NB4 (cell line): Measurements from ENCODE around the gene AMH.

Source experiments
- DNase-seq: peaks from one replicate; pipeline ENCODE4 v3.0.0; 2010; ENCODE audit warnings: low read depth
- H3K4me3 ChIP-seq: one replicate; pipeline ENCODE4 v1.5.1; 2011; ENCODE audit warnings: mild to moderate bottlenecking, low read depth, low read length, moderate library complexity
- MYC ChIP-seq: IDR thresholded peaks from 2 replicates; pipeline ENCODE4 v1.6.1; 2011; ENCODE audit warnings: low read depth, low read length
- POLR2A ChIP-seq: IDR thresholded peaks from 2 replicates; pipeline ENCODE4 v1.6.1; 2011; ENCODE audit warnings: mild to moderate bottlenecking; ENCODE audit not compliant: insufficient read length; ENCODE audit errors: extremely low read depth
- TF ChIP-seq, protein P1 (sequence below): IDR thresholded peaks from one replicate; pipeline ENCODE4 v1.5.1; 2012; ENCODE audit warnings: low read depth, low read length
- TF ChIP-seq, protein P2 (sequence below): IDR thresholded peaks from 2 replicates; pipeline ENCODE4 v1.6.1; 2011; ENCODE audit warnings: low read depth, low read length

Gene AMH

DNA sequence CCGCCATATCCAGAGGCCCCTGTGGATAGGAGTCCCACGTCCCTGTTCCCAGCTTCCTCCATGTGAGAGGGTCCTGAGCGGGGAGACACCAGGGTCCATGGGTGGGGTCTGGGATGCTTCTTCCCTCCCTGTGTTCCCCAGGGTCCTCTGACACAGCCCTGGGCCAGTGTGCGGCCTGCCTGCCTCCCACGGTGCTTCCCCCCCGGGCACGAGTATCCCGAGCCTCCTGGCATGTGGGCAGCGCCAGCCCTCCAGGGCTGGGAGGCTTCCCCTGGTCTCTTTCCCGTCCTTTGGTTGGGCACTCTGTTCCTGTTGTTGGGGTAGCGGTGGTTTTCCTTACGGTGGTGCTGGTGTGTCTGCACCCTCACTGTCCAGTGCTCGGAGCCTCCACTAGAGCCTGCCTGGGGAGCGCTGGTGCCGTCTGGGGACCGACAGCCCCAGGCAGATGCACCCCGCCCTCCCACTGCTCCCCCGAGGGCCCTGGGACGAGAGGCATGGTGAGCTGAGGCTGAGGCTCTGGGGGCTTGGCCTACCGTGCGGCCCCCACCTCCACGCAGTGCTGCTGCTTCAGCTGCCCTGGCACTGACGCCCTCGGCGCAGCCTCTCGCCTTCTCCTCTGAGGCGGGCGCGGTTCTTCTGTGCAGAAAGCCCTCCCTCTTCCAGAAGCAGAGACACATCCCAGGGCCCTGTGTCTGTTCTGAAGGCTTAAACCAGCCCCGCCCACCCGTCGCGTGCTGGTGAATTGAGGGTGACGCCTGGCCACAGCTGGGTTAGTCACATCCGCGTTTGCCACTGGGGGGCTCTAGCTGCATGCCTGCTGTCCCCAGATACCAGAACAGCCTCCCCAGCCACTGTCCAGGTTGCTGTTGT lies 40.9 kb upstream of the AMH start:
- no peak overlapping the region for H3K4me3 ChIP-seq
- TF ChIP-seq POLR2A (no peak), MYC (no peak)
- TF ChIP-seq, protein P1, sequence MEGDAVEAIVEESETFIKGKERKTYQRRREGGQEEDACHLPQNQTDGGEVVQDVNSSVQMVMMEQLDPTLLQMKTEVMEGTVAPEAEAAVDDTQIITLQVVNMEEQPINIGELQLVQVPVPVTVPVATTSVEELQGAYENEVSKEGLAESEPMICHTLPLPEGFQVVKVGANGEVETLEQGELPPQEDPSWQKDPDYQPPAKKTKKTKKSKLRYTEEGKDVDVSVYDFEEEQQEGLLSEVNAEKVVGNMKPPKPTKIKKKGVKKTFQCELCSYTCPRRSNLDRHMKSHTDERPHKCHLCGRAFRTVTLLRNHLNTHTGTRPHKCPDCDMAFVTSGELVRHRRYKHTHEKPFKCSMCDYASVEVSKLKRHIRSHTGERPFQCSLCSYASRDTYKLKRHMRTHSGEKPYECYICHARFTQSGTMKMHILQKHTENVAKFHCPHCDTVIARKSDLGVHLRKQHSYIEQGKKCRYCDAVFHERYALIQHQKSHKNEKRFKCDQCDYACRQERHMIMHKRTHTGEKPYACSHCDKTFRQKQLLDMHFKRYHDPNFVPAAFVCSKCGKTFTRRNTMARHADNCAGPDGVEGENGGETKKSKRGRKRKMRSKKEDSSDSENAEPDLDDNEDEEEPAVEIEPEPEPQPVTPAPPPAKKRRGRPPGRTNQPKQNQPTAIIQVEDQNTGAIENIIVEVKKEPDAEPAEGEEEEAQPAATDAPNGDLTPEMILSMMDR = no peak
- TF ChIP-seq, protein P2, sequence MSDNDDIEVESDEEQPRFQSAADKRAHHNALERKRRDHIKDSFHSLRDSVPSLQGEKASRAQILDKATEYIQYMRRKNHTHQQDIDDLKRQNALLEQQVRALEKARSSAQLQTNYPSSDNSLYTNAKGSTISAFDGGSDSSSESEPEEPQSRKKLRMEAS = no peak
- peak; percentile 41 for DNase-seq

DNA sequence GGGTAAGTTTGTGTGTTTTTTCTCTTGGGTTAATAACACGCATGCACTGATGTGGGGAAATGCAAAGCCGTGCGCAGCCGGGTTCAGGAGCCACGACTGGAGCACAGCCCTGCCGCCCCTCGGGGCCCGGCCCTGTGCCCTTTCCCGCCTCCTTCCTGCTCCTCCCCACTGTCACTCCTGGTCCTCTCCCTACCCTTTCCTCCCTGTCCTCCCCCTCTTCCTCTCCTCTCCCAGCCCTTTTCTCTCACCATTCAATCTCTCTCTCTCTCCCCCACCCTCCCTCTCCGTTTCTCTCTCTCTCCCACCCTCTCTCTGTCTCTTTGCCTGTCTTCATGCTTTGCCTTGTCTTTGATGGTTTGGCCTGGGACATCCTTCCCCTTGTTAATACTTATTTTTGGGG lies 40.1 kb upstream of the AMH start:
- TF ChIP-seq, protein P2 = no peak
- TF ChIP-seq, protein P1 = no peak
- TF ChIP-seq MYC (no peak), POLR2A (no peak)
- H3K4me3 ChIP-seq = no peak overlapping the region
- no peak for DNase-seq

DNA sequence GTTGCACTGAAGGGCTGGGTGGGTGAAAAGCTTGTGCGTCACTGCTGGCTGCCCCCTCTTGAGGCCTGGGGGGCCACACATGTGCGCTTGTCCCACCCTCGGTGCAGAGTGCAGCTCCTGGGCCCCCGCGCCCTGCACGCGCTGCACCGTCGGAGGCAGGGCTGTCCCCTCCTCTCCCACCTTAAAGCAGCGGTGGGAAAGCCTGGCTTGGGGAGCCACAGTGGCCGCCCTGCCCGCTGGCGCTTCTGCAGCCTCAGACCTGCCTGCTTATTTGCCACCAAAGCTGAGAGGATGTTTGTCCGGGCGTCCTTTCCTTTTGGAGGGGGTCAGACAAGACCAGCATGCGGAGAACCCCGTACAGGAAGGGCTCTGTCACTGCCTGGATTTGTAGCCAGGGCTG lies 39.7 kb upstream of the AMH start:
- no peak overlapping the region for H3K4me3 ChIP-seq
- TF ChIP-seq POLR2A = no peak
- TF ChIP-seq, protein P1 = no peak
- TF ChIP-seq, protein P2 = no peak
- TF ChIP-seq MYC = no peak
- no peak for DNase-seq

DNA sequence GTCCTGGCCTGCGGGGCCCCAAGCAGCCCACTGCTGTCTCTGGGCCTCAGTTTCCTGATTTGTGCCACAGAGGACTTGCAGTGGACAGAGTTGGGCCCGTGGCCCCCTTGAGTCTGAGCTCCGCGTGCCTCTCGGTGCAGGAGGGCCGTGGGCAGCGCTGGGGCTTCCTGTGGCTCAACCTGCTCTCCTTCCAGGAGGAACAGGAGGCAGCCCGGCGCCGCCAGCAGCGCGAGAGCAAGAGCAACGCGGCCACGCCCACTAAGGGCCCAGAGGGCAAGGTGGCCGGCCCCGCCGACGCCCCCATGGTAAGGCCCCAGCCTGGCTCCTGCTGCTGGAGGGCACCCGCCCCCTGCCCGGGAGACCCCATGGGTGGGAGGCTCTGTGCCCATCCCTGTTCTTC lies 38.9 kb upstream of the AMH start:
- DNase-seq = no peak
- H3K4me3 ChIP-seq = no peak overlapping the region
- TF ChIP-seq POLR2A (no peak), MYC (no peak)
- TF ChIP-seq, protein P1 = no peak
- TF ChIP-seq, protein P2 = no peak

DNA sequence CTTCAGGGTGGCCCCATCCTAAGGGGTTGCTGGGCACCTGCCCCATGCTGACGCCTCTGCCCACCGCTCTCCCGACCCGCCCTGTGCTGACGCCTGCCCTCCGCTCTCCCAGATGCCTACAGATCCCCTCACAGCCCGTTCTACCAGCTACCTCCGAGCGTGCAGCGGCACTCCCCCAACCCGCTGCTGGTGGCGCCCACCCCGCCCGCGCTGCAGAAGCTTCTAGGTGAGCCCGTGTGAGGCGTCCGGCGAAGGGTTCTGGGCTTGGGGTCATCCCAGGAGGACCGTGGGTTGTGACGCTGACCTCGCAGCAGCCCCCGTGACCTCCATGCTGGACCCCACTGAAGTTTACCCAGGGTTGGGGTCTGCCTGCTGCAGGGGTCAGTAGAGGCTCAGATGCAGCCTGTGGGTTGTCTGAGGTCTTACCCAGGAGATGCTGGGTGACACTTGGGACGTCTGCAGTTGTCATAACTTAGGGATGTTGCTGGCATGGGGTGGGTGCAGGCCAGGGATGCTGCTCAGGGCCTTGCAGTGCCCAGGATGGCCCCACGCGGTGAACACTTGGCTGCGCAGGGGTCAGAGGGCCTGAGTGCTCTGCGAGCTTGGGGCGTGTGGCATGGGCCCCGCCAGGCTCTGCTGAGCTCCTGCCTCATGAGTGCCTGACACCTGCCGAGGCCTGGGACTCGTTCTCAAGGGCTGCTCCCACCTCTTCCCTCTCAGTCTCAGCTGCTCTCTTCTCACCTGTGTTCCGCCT lies 38.0 kb upstream of the AMH start:
- no peak for DNase-seq
- H3K4me3 ChIP-seq = no peak overlapping the region
- TF ChIP-seq, protein P1 = no peak
- TF ChIP-seq, protein P2 = no peak
- TF ChIP-seq MYC (no peak), POLR2A (no peak)
